ENCODE measurements around the gene IQSEC1.
A peak's percentile ranks its signal among the peaks of the same experiment; 100 is the strongest.

Gene IQSEC1

DNA sequence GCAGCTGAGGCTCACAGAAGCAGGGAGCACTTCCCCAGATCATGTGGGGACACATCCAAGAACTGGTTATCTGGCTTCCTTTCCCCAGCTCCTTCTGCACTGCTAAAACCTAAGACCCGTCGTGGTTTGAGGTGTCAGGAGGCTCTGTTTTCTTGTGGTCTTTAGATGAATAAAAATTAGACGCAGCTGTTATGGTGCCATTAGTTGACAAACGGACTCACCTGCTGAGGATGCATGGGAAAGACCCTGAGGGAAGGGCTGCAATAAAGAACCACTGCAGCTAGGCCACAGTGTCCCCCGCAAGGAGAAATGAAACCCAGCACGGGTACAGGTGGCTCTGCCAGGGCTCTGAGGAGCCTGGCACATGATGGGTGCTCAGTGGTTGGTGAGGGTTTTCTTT is 99.4 kb downstream of the IQSEC1 start:
- no peak overlapping the region for H3K18ac ChIP-seq (ENCODE audit: low read depth in 1 of 2, low read length in 2 of 2)
- H2BK120ac ChIP-seq (ENCODE audit: low read depth, low read length): no peak overlapping the region
- H3K9ac ChIP-seq (ENCODE audit: low read length): no peak overlapping the region
- no peaks in the 10 kb centered on the region for H3K9me3 ChIP-seq (ENCODE audit: control insufficient read depth, low read length)
- H3K27me3 ChIP-seq (ENCODE audit: control insufficient read depth in 1 of 2, insufficient read depth in 1 of 2, low read length in 2 of 2): peaks cover 10 to 29% of the 10 kb centered on the region in 2 experiments
- no peak overlapping the region for H3K4me2 ChIP-seq (ENCODE audit: low read length, poor library complexity, severe bottlenecking)
- H3K27ac ChIP-seq (ENCODE audit: low read length, poor library complexity, severe bottlenecking): no peak overlapping the region
- H2BK5ac ChIP-seq (ENCODE audit: low read depth, low read length, poor library complexity, severe bottlenecking): no peak overlapping the region
- no peak overlapping the region for H3K4me3 ChIP-seq (ENCODE audit: insufficient read depth in 1 of 2, low read depth in 1 of 2, low read length in 2 of 2)
- no peak overlapping the region for H4K91ac ChIP-seq (ENCODE audit: low read length)
- no peak overlapping the region for H4K8ac ChIP-seq (ENCODE audit: low read length)
- no peak overlapping the region for H3K4ac ChIP-seq (ENCODE audit: low read depth in 1 of 2, low read length in 2 of 2)
- WGBS: 80% methylated on average over 6 of the region's 6 CpGs
- H2AFZ ChIP-seq (ENCODE audit: low read depth, low read length): no peak overlapping the region
- H2BK15ac ChIP-seq (ENCODE audit: low read depth, poor library complexity, severe bottlenecking): no peak overlapping the region
- H2AK5ac ChIP-seq (ENCODE audit: low read length, severe bottlenecking): no peak overlapping the region
- no peak overlapping the region for H3K23ac ChIP-seq (ENCODE audit: low read length in 2 of 2)
- peaks cover under 1% of the 10 kb centered on the region for H3K4me1 ChIP-seq (ENCODE audit: control insufficient read depth, insufficient read depth, low read depth, low read length)
- H3K36me3 ChIP-seq (ENCODE audit: control insufficient read depth in 1 of 2, insufficient read depth in 2 of 2, low read depth in 1 of 2, low read length in 2 of 2): no peaks in the 10 kb centered on the region
- DNase-seq: no peak
- H3K79me1 ChIP-seq (replicated peaks; ENCODE audit: low read length, poor library complexity, severe bottlenecking): peaks cover 17% of the 10 kb centered on the region
- no peak overlapping the region for H2BK12ac ChIP-seq (ENCODE audit: low read length in 2 of 2)
- no peak overlapping the region for H3K14ac ChIP-seq (ENCODE audit: low read length in 2 of 2)

- H2AFZ ChIP-seq (ENCODE audit: low read depth, low read length): no peak overlapping the region
- no peak overlapping the region for H2BK120ac ChIP-seq (ENCODE audit: low read depth, low read length)
- H2BK5ac ChIP-seq (ENCODE audit: low read depth, low read length, poor library complexity, severe bottlenecking): no peak overlapping the region
- peak overlapping the region; percentile 30 for H2BK15ac ChIP-seq (ENCODE audit: low read depth, poor library complexity, severe bottlenecking)
- H3K79me1 ChIP-seq (replicated peaks; ENCODE audit: low read length, poor library complexity, severe bottlenecking): peaks cover 18% of the 10 kb centered on the region
- H3K14ac ChIP-seq (ENCODE audit: low read length in 2 of 2): no peak overlapping the region
- H3K36me3 ChIP-seq (ENCODE audit: control insufficient read depth in 1 of 2, insufficient read depth in 2 of 2, low read depth in 1 of 2, low read length in 2 of 2): peaks cover 0 to 4% of the 10 kb centered on the region in 2 experiments
- no peak overlapping the region for H3K23ac ChIP-seq (ENCODE audit: low read length in 2 of 2)
- H2BK12ac ChIP-seq (ENCODE audit: low read length in 2 of 2): no peak overlapping the region
- H4K8ac ChIP-seq (ENCODE audit: low read length): no peak overlapping the region
- H3K27ac ChIP-seq (ENCODE audit: low read length, poor library complexity, severe bottlenecking): no peak overlapping the region
- peaks cover 10 to 33% of the 10 kb centered on the region in 2 experiments for H3K27me3 ChIP-seq (ENCODE audit: control insufficient read depth in 1 of 2, insufficient read depth in 1 of 2, low read length in 2 of 2)
- H3K9ac ChIP-seq (ENCODE audit: low read length): no peak overlapping the region
- no peak overlapping the region for H2AK5ac ChIP-seq (ENCODE audit: low read length, severe bottlenecking)
- H4K91ac ChIP-seq (ENCODE audit: low read length): no peak overlapping the region
- H3K4ac ChIP-seq (ENCODE audit: low read depth in 1 of 2, low read length in 2 of 2): no peak overlapping the region
- H3K4me3 ChIP-seq (ENCODE audit: insufficient read depth in 1 of 2, low read depth in 1 of 2, low read length in 2 of 2): no peak overlapping the region
- no peak for DNase-seq
- no peak overlapping the region for H3K18ac ChIP-seq (ENCODE audit: low read depth in 1 of 2, low read length in 2 of 2)
- H3K4me1 ChIP-seq (ENCODE audit: control insufficient read depth, insufficient read depth, low read depth, low read length): peaks cover 1% of the 10 kb centered on the region
- no peaks in the 10 kb centered on the region for H3K9me3 ChIP-seq (ENCODE audit: control insufficient read depth, low read length)
- H3K4me2 ChIP-seq (ENCODE audit: low read length, poor library complexity, severe bottlenecking): no peak overlapping the region
- 91% methylated on average over 10 of the region's 10 CpGs for WGBS
Measured at GRCh38 chr3:12972781-12973702, 100.2 kb downstream of the IQSEC1 start.

DNA sequence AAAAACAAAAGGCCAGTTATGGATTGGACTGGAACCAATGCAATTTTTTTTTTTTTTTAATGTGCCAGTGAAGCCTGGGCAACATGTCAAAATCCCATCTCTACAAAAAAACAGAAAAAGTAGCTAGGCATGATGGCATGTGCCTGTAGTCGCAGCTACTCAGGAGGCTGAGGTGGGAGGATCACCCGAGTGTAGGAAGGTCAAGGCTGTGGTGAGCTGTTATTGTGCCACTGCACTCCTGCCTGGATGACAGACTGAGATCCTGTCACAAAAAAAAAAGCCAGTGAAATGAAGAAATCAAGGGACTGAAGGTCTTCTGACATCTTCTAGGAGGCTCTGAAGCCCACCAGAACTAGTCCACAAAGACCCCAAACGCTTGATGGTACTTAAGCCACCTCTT is 101.2 kb downstream of the IQSEC1 start:
- H3K27ac ChIP-seq (ENCODE audit: low read length, poor library complexity, severe bottlenecking): no peak overlapping the region
- no peak overlapping the region for H3K4me2 ChIP-seq (ENCODE audit: low read length, poor library complexity, severe bottlenecking)
- H3K79me1 ChIP-seq (replicated peaks; ENCODE audit: low read length, poor library complexity, severe bottlenecking): peaks cover 22% of the 10 kb centered on the region
- no peak overlapping the region for H3K4ac ChIP-seq (ENCODE audit: low read depth in 1 of 2, low read length in 2 of 2)
- H2BK120ac ChIP-seq (ENCODE audit: low read depth, low read length): no peak overlapping the region
- no peak overlapping the region for H2BK15ac ChIP-seq (ENCODE audit: low read depth, poor library complexity, severe bottlenecking)
- H3K18ac ChIP-seq (ENCODE audit: low read depth in 1 of 2, low read length in 2 of 2): no peak overlapping the region
- no peak overlapping the region for H3K9ac ChIP-seq (ENCODE audit: low read length)
- 86% methylated on average over 3 of the region's 3 CpGs for WGBS
- no peaks in the 10 kb centered on the region for H3K9me3 ChIP-seq (ENCODE audit: control insufficient read depth, low read length)
- H3K14ac ChIP-seq (ENCODE audit: low read length in 2 of 2): no peak overlapping the region
- no peak for DNase-seq
- H3K23ac ChIP-seq (ENCODE audit: low read length in 2 of 2): no peak overlapping the region
- no peak overlapping the region for H3K4me3 ChIP-seq (ENCODE audit: insufficient read depth in 1 of 2, low read depth in 1 of 2, low read length in 2 of 2)
- no peak overlapping the region for H4K91ac ChIP-seq (ENCODE audit: low read length)
- no peak overlapping the region for H2AK5ac ChIP-seq (ENCODE audit: low read length, severe bottlenecking)
- H2AFZ ChIP-seq (ENCODE audit: low read depth, low read length): no peak overlapping the region
- H3K27me3 ChIP-seq (ENCODE audit: control insufficient read depth in 1 of 2, insufficient read depth in 1 of 2, low read length in 2 of 2): peaks cover 10 to 33% of the 10 kb centered on the region in 2 experiments
- H4K8ac ChIP-seq (ENCODE audit: low read length): no peak overlapping the region
- H3K4me1 ChIP-seq (ENCODE audit: control insufficient read depth, insufficient read depth, low read depth, low read length): peaks cover 5% of the 10 kb centered on the region
- H2BK12ac ChIP-seq (ENCODE audit: low read length in 2 of 2): no peak overlapping the region
- no peak overlapping the region for H2BK5ac ChIP-seq (ENCODE audit: low read depth, low read length, poor library complexity, severe bottlenecking)
- peaks cover 0 to 4% of the 10 kb centered on the region in 2 experiments for H3K36me3 ChIP-seq (ENCODE audit: control insufficient read depth in 1 of 2, insufficient read depth in 2 of 2, low read depth in 1 of 2, low read length in 2 of 2)

GRCh38 chr3:12970684-12971083 is 102.5 kb downstream of the IQSEC1 start:
- H3K79me1 ChIP-seq (replicated peaks; ENCODE audit: low read length, poor library complexity, severe bottlenecking): peaks cover 21% of the 10 kb centered on the region
- H3K23ac ChIP-seq (ENCODE audit: low read length in 2 of 2): no peak overlapping the region
- H2BK15ac ChIP-seq (ENCODE audit: low read depth, poor library complexity, severe bottlenecking): no peak overlapping the region
- H2AFZ ChIP-seq (ENCODE audit: low read depth, low read length): no peak overlapping the region
- H3K27ac ChIP-seq (ENCODE audit: low read length, poor library complexity, severe bottlenecking): no peak overlapping the region
- H2BK5ac ChIP-seq (ENCODE audit: low read depth, low read length, poor library complexity, severe bottlenecking): no peak overlapping the region
- no peak overlapping the region for H4K8ac ChIP-seq (ENCODE audit: low read length)
- H3K36me3 ChIP-seq (ENCODE audit: control insufficient read depth in 1 of 2, insufficient read depth in 2 of 2, low read depth in 1 of 2, low read length in 2 of 2): peaks cover 0 to 4% of the 10 kb centered on the region in 2 experiments
- H3K4me3 ChIP-seq (ENCODE audit: insufficient read depth in 1 of 2, low read depth in 1 of 2, low read length in 2 of 2): no peak overlapping the region
- H3K4ac ChIP-seq (ENCODE audit: low read depth in 1 of 2, low read length in 2 of 2): no peak overlapping the region
- no peak overlapping the region for H2BK120ac ChIP-seq (ENCODE audit: low read depth, low read length)
- no peak for DNase-seq
- H3K9ac ChIP-seq (ENCODE audit: low read length): no peak overlapping the region
- no peak overlapping the region for H2BK12ac ChIP-seq (ENCODE audit: low read length in 2 of 2)
- no peak overlapping the region for H3K4me2 ChIP-seq (ENCODE audit: low read length, poor library complexity, severe bottlenecking)
- H3K27me3 ChIP-seq (ENCODE audit: control insufficient read depth in 1 of 2, insufficient read depth in 1 of 2, low read length in 2 of 2): peaks cover 0 to 21% of the 10 kb centered on the region in 2 experiments
- WGBS: 91% methylated on average over 5 of the region's 5 CpGs
- no peak overlapping the region for H3K14ac ChIP-seq (ENCODE audit: low read length in 2 of 2)
- no peak overlapping the region for H3K18ac ChIP-seq (ENCODE audit: low read depth in 1 of 2, low read length in 2 of 2)
- no peak overlapping the region for H4K91ac ChIP-seq (ENCODE audit: low read length)
- H3K9me3 ChIP-seq (ENCODE audit: control insufficient read depth, low read length): no peaks in the 10 kb centered on the region
- H3K4me1 ChIP-seq (ENCODE audit: control insufficient read depth, insufficient read depth, low read depth, low read length): peaks cover 16% of the 10 kb centered on the region
- H2AK5ac ChIP-seq (ENCODE audit: low read length, severe bottlenecking): no peak overlapping the region

Measured in mesenchymal stem cell (in vitro differentiated cells and primary cell).